ENCODE measurements around the gene LTF. TPM values are rescaled to one million over a fixed set of nuclear protein-coding genes. Genes with fewer than 3 reads are reported as not detected.

LTF gene
- total and polyA plus RNA-seq, 2 experiments from 2014 or later: 0.73 to 1.3 TPM

DNA sequence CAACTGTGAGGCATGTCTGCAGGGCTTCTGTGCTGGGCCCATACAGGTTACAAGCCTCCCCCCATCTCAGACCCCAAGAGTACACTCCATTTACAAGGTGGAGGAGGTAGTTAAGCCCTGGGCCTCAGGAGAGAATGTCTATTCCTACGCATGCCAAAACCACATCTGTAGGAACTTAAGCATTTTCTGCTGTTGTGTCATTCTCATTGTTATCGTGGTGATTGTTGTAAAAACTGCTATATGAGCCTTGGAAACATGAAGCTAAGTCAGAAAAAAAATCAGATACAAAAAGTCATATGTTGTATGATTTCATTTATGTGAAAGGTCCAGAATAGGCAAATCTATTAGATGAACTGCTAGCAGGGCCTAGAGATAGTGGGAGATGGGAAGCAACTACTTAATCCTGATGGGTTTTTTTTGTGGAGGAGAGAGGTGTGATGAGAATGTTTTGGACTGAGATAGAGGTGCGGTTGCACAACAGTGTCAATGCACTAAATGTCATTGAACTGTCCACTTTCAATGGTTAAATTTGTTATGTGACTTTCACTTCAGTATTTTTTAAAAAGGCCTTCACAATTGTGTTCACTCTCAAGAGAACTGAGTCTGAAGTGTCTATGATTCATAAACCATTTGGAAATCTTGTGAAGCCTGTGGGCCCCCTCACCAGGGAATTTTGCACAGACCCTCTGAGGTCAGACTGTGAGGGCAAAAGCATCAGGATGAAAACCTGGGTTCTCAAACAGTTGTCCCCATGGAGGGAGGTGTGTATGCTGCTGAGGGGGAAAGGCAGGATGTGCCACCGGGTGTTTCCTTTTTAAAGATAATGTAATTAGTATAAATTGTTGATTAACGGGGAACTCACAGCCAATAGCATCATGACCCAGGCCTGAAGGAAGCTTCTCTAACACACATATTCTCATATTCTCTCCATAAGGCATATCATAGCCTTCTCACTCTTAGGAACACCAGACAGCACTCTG lies 36.2 kb upstream of the LTF start:
- Mint-ChIP-seq H3K4me1 (peaks cover 22% of the 10 kb centered on the region), H3K9me3 (peaks cover 2% of the 10 kb centered on the region; the same call in 2 of the 3 replicates), H3K4me3 (no peak overlapping the region), H3K27ac (no peak overlapping the region), H3K36me3 (ENCODE audit: low read depth) (peaks cover 2% of the 10 kb centered on the region; the same call in 1 of the 3 replicates), H3K27me3 (ENCODE audit: insufficient read depth, low read depth, poor library complexity) (peaks cover 12% of the 10 kb centered on the region)
- Histone ChIP-seq H3K27ac (ENCODE audit: low read depth) (no peak overlapping the region), H3K4me2 (no peak overlapping the region), H3K9me2 (ENCODE audit: insufficient read depth) (peaks cover 6% of the 10 kb centered on the region; the same call in 1 of the 2 replicates), H3F3A (replicated peaks; ENCODE audit: low read depth) (peaks cover 5% of the 10 kb centered on the region; the same call in 1 of the 2 replicates), H3K79me2 (replicated peaks; ENCODE audit: insufficient read depth) (no peaks in the 10 kb centered on the region), H3K36me3 (ENCODE audit: insufficient read depth) (no peaks in the 10 kb centered on the region), H3K27me3 (ENCODE audit: insufficient read depth) (no peaks in the 10 kb centered on the region), H4K20me1 (replicated peaks; ENCODE audit: insufficient read depth) (no peaks in the 10 kb centered on the region), H2AFZ (no peak overlapping the region), H3K4me3 (no peak overlapping the region), H3K4me1 (ENCODE audit: insufficient read depth) (peaks cover 13% of the 10 kb centered on the region)
- no peak for DNase-seq (ENCODE audit: low spot score)
- no peak for ATAC-seq
- TF ChIP-seq JUNB (IDR thresholded peaks at IDR 0.05; ENCODE audit: unreplicated experiment) (no peak), ZNF331 (CRISPR knock-in tag; IDR thresholded peaks at IDR 0.05; ENCODE audit: low read depth) (no peak), EZH2phosphoT487 (IDR thresholded peaks at IDR 0.05; ENCODE audit: unreplicated experiment) (no peak), CREB1 (CRISPR knock-in tag; IDR thresholded peaks at IDR 0.05; ENCODE audit: low read depth) (no peak), STAT1 (IDR thresholded peaks at IDR 0.05; ENCODE audit: unreplicated experiment) (no peak), NANOG (IDR thresholded peaks at IDR 0.05; ENCODE audit: borderline replicate concordance) (no peak)
- TF ChIP-seq, protein P1, sequence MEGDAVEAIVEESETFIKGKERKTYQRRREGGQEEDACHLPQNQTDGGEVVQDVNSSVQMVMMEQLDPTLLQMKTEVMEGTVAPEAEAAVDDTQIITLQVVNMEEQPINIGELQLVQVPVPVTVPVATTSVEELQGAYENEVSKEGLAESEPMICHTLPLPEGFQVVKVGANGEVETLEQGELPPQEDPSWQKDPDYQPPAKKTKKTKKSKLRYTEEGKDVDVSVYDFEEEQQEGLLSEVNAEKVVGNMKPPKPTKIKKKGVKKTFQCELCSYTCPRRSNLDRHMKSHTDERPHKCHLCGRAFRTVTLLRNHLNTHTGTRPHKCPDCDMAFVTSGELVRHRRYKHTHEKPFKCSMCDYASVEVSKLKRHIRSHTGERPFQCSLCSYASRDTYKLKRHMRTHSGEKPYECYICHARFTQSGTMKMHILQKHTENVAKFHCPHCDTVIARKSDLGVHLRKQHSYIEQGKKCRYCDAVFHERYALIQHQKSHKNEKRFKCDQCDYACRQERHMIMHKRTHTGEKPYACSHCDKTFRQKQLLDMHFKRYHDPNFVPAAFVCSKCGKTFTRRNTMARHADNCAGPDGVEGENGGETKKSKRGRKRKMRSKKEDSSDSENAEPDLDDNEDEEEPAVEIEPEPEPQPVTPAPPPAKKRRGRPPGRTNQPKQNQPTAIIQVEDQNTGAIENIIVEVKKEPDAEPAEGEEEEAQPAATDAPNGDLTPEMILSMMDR (conservative IDR thresholded peaks at IDR 0.05; ENCODE audit: low read depth in 2 of 2): no peak

DNA sequence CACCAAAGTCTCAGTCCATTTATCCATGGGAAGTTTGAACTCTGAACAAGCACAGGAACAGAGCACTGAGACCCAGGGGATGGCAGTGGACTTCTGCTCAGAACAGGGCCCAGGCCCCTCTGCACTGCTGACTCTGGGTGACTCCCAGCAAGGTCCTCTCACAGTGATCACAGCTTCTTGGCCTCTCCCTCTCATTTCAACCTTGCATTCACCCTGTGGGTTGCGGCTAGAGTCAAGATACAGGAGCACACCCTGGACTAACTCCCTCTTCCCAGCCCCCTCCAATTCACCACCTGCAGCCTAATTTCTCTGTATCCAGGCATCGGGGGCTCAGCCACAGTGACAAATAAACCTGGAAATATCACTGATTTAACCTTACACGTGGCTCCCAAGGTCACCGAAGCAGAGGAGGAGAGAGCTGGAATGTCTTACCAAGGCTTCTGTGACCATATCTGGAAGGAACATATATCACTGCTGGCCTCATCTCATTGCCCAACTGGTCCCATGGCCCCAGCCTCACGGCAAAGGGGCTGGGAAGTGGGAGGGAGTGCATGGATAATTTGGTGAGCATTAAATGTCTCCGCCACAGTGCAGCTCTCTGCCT lies 34.3 kb upstream of the LTF start:
- no peaks in the 10 kb centered on the region for H3F3A ChIP-seq (replicated peaks; ENCODE audit: low read depth)
- H3K36me3 Mint-ChIP-seq (ENCODE audit: low read depth): peaks cover 10% of the 10 kb centered on the region; the same call in 2 of the 3 replicates
- no peak overlapping the region for H3K4me2 ChIP-seq
- H3K27me3 ChIP-seq (ENCODE audit: insufficient read depth): no peaks in the 10 kb centered on the region
- 0 out of 2 replicates have a peak, but pooled peaks cover 6% of the 10 kb centered on the region for H3K9me2 ChIP-seq (ENCODE audit: insufficient read depth)
- no peak overlapping the region for H3K27ac Mint-ChIP-seq
- peaks cover 16% of the 10 kb centered on the region for H3K4me1 Mint-ChIP-seq
- peaks cover 12% of the 10 kb centered on the region; the same call in 2 of the 3 replicates for H3K9me3 Mint-ChIP-seq
- no peak overlapping the region for H3K27ac ChIP-seq (ENCODE audit: low read depth)
- H3K4me3 ChIP-seq: no peak overlapping the region
- H2AFZ ChIP-seq: no peak overlapping the region
- no peaks in the 10 kb centered on the region for H4K20me1 ChIP-seq (replicated peaks; ENCODE audit: insufficient read depth)
- 0 out of 2 replicates have a peak, but pooled peaks cover 6% of the 10 kb centered on the region for H3K4me1 ChIP-seq (ENCODE audit: insufficient read depth)
- no peak overlapping the region for H3K4me3 Mint-ChIP-seq
- H3K36me3 ChIP-seq (ENCODE audit: insufficient read depth): no peaks in the 10 kb centered on the region
- no peak for ATAC-seq
- H3K79me2 ChIP-seq (replicated peaks; ENCODE audit: insufficient read depth): no peaks in the 10 kb centered on the region
- peaks cover 7% of the 10 kb centered on the region for H3K27me3 Mint-ChIP-seq (ENCODE audit: insufficient read depth, low read depth, poor library complexity)
- DNase-seq (ENCODE audit: low spot score): no peak
- TF ChIP-seq, protein P2, sequence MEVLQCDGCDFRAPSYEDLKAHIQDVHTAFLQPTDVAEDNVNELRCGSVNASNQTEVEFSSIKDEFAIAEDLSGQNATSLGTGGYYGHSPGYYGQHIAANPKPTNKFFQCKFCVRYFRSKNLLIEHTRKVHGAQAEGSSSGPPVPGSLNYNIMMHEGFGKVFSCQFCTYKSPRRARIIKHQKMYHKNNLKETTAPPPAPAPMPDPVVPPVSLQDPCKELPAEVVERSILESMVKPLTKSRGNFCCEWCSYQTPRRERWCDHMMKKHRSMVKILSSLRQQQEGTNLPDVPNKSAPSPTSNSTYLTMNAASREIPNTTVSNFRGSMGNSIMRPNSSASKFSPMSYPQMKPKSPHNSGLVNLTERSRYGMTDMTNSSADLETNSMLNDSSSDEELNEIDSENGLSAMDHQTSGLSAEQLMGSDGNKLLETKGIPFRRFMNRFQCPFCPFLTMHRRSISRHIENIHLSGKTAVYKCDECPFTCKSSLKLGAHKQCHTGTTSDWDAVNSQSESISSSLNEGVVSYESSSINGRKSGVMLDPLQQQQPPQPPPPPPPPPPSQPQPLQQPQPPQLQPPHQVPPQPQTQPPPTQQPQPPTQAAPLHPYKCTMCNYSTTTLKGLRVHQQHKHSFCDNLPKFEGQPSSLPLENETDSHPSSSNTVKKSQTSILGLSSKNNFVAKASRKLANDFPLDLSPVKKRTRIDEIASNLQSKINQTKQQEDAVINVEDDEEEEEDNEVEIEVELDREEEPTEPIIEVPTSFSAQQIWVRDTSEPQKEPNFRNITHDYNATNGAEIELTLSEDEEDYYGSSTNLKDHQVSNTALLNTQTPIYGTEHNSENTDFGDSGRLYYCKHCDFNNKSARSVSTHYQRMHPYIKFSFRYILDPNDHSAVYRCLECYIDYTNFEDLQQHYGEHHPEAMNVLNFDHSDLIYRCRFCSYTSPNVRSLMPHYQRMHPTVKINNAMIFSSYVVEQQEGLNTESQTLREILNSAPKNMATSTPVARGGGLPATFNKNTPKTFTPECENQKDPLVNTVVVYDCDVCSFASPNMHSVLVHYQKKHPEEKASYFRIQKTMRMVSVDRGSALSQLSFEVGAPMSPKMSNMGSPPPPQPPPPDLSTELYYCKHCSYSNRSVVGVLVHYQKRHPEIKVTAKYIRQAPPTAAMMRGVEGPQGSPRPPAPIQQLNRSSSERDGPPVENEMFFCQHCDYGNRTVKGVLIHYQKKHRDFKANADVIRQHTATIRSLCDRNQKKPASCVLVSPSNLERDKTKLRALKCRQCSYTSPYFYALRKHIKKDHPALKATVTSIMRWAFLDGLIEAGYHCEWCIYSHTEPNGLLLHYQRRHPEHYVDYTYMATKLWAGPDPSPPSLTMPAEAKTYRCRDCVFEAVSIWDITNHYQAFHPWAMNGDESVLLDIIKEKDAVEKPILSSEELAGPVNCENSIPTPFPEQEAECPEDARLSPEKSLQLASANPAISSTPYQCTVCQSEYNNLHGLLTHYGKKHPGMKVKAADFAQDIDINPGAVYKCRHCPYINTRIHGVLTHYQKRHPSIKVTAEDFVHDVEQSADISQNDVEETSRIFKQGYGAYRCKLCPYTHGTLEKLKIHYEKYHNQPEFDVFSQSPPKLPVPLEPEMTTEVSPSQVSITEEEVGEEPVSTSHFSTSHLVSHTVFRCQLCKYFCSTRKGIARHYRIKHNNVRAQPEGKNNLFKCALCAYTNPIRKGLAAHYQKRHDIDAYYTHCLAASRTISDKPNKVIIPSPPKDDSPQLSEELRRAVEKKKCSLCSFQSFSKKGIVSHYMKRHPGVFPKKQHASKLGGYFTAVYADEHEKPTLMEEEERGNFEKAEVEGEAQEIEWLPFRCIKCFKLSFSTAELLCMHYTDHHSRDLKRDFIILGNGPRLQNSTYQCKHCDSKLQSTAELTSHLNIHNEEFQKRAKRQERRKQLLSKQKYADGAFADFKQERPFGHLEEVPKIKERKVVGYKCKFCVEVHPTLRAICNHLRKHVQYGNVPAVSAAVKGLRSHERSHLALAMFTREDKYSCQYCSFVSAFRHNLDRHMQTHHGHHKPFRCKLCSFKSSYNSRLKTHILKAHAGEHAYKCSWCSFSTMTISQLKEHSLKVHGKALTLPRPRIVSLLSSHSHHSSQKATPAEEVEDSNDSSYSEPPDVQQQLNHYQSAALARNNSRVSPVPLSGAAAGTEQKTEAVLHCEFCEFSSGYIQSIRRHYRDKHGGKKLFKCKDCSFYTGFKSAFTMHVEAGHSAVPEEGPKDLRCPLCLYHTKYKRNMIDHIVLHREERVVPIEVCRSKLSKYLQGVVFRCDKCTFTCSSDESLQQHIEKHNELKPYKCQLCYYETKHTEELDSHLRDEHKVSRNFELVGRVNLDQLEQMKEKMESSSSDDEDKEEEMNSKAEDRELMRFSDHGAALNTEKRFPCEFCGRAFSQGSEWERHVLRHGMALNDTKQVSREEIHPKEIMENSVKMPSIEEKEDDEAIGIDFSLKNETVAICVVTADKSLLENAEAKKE (CRISPR knock-in tag; IDR thresholded peaks at IDR 0.05): no peak
- TF ChIP-seq ZNF114 (CRISPR knock-in tag; IDR thresholded peaks at IDR 0.05): no peak
- no peak for TF ChIP-seq CREB1 (CRISPR knock-in tag; IDR thresholded peaks at IDR 0.05; ENCODE audit: low read depth)
